COLO668 (cell line): ENCODE data around the gene FMO3.

Experiments
- DNase-seq: peaks from one replicate; lab custom pipeline; 2025; ENCODE audit not compliant: unreplicated experiment; lab: John Stamatoyannopoulos, UW

Gene FMO3

GRCh38 chr1:171155484-171155883 is 64.8 kb downstream of the FMO3 start:
- no peak for DNase-seq

- no peak for DNase-seq
Observed at GRCh38 chr1:171158096-171158495, 67.4 kb downstream of the FMO3 start.

GRCh38 chr1:171158551-171158950 is 67.8 kb downstream of the FMO3 start:
- DNase-seq: no peak

GRCh38 chr1:171159148-171159547 is 68.4 kb downstream of the FMO3 start:
- DNase-seq: no peak

GRCh38 chr1:171160211-171160610 is 69.5 kb downstream of the FMO3 start:
- DNase-seq: no peak

GRCh38 chr1:171160639-171161354 is 70.1 kb downstream of the FMO3 start:
- no peak for DNase-seq

GRCh38 chr1:171161431-171161830 is 70.7 kb downstream of the FMO3 start:
- DNase-seq: no peak

GRCh38 chr1:171166361-171166760 is 75.7 kb downstream of the FMO3 start:
- DNase-seq: no peak
